Measurements from ENCODE around the gene NCMAP. TPM values are rescaled to one million over a fixed set of nuclear protein-coding genes. Genes with fewer than 3 reads are reported as not detected.

Gene NCMAP
- total RNA-seq, 1 experiment from 2014 or later: not detected

DNA sequence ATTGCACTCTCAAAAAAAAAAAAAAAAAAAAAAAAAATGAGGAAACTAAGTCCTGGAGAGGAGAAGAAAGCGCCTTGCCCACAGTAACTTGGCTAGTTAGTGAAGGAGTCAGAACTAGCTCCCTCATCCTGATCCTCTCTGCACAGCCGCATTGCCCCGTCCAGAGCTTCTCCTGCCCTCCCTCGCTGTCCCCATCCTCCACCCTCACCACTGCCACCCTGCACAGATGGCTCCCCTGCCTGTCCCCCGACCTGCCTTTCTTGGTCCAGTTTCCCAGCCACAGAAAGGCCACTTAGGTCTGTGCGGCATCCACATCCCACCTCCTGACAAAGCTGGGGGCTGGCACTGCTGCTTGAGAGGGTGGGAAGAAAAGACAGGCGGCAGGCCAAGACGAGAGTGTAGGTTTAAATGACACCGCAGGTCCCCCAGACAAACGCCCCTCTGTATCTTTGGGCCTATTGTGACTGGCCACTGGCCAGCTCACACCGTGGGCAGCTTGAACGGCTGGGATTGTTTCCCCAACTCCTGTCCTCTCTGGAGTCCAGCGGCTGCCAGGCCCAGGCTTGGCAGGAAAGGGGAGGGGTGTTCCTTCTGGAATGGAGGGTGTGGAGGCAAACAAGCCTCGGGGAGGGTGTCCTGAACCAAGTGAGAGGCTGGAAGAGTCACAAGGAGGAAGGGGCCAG, 20.2 kb downstream of the NCMAP start:
- Histone ChIP-seq H3K9me3 (ENCODE audit: low read depth, low read length, poor library complexity, severe bottlenecking) (no peaks in the 10 kb centered on the region), H3K27me3 (replicated peaks; ENCODE audit: insufficient read depth, low read depth, low read length, poor library complexity) (no peaks in the 10 kb centered on the region), H3K4me3 (ENCODE audit: low read depth, low read length, poor library complexity, severe bottlenecking) (no peak overlapping the region), H3K4me1 (ENCODE audit: insufficient read depth, low read length, poor library complexity, severe bottlenecking) (no peaks in the 10 kb centered on the region), H3K27ac (ENCODE audit: low read depth, low read length, poor library complexity, severe bottlenecking) (no peak overlapping the region), H3K36me3 (ENCODE audit: insufficient read depth, low read length, poor library complexity, severe bottlenecking) (no peaks in the 10 kb centered on the region)
- ChIA-PET CTCF (no interaction called here), POLR2A (ENCODE audit: low non-redundant PET) (no interaction called here)
- no TSS peak for BruUV-seq (replicated peaks)
- no peak for DNase-seq (ENCODE audit: low spot score)
- no peak for TF ChIP-seq EZH2 (IDR thresholded peaks at IDR 0.05; ENCODE audit: borderline replicate concordance, low read depth, low read length, poor library complexity, severe bottlenecking)
- TF ChIP-seq, protein P1, sequence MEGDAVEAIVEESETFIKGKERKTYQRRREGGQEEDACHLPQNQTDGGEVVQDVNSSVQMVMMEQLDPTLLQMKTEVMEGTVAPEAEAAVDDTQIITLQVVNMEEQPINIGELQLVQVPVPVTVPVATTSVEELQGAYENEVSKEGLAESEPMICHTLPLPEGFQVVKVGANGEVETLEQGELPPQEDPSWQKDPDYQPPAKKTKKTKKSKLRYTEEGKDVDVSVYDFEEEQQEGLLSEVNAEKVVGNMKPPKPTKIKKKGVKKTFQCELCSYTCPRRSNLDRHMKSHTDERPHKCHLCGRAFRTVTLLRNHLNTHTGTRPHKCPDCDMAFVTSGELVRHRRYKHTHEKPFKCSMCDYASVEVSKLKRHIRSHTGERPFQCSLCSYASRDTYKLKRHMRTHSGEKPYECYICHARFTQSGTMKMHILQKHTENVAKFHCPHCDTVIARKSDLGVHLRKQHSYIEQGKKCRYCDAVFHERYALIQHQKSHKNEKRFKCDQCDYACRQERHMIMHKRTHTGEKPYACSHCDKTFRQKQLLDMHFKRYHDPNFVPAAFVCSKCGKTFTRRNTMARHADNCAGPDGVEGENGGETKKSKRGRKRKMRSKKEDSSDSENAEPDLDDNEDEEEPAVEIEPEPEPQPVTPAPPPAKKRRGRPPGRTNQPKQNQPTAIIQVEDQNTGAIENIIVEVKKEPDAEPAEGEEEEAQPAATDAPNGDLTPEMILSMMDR (conservative IDR thresholded peaks at IDR 0.05; ENCODE audit: low read depth, low read length): no peak
- intact Hi-C loops (cut with micrococcal nuclease; ENCODE audit: unreplicated experiment): no loop called here

DNA sequence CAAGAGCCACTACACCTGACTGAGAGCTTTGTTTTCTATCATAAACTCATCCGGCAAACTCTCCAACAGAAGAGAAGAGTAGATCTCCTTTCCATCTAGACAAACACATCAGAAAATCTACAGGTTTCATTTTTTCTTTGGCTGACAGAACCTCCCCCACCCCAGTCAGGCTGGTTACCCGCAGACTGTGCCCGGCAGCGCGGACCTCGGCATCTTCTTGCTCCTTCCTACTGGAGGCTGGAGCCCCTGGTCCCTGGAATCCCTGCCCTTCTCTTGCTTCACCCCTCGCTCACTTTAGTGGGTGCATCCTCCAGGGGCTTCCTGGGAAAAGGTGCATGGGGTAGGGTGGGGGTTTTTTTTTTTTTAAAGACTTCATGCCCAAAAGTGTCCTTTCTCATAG, 23.0 kb downstream of the NCMAP start:
- intact Hi-C loops (cut with micrococcal nuclease; ENCODE audit: unreplicated experiment): no loop called here
- DNase-seq (ENCODE audit: low spot score): no peak
- no peaks in the 10 kb centered on the region for H3K27me3 ChIP-seq (replicated peaks; ENCODE audit: insufficient read depth, low read depth, low read length, poor library complexity)
- no TSS peak for BruUV-seq (replicated peaks)
- no peak overlapping the region for H3K27ac ChIP-seq (ENCODE audit: low read depth, low read length, poor library complexity, severe bottlenecking)
- TF ChIP-seq, protein P1 (conservative IDR thresholded peaks at IDR 0.05; ENCODE audit: low read depth, low read length): no peak
- no peak for TF ChIP-seq EZH2 (IDR thresholded peaks at IDR 0.05; ENCODE audit: borderline replicate concordance, low read depth, low read length, poor library complexity, severe bottlenecking)
- ChIA-PET POLR2A (ENCODE audit: low non-redundant PET) (interaction anchor here (0.7 kb wide), 1 partner anchor 765 kb away, joined by 12 read pairs; no protein-coding TSS in a partner anchor), CTCF (no interaction called here)
- no peak overlapping the region for H3K4me3 ChIP-seq (ENCODE audit: low read depth, low read length, poor library complexity, severe bottlenecking)
- no peaks in the 10 kb centered on the region for H3K4me1 ChIP-seq (ENCODE audit: insufficient read depth, low read length, poor library complexity, severe bottlenecking)
- H3K36me3 ChIP-seq (ENCODE audit: insufficient read depth, low read length, poor library complexity, severe bottlenecking): no peaks in the 10 kb centered on the region
- H3K9me3 ChIP-seq (ENCODE audit: low read depth, low read length, poor library complexity, severe bottlenecking): no peaks in the 10 kb centered on the region

DNA sequence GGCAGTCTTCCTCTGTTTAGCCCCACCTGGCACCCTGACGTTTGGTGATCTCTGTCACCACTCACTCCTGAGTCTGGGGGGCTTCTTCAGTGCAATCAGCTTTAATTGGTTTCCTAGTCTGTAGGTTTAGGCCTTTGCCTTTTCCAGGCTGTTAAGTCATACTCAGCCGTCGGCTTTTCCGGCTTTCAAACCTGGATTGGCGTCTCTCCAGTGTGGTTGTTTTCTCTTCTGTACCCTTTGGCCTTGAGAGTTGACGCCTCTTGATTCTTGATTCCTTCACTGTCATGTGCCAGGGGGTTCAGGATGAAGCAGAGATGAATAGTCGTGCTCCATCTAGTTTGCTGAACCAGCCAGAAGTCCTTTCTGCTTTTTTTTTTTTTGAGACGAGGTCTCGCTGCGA, 24.9 kb downstream of the NCMAP start:
- Histone ChIP-seq H3K27me3 (replicated peaks; ENCODE audit: insufficient read depth, low read depth, low read length, poor library complexity) (peaks cover 5% of the 10 kb centered on the region), H3K9me3 (ENCODE audit: low read depth, low read length, poor library complexity, severe bottlenecking) (no peaks in the 10 kb centered on the region), H3K4me3 (ENCODE audit: low read depth, low read length, poor library complexity, severe bottlenecking) (no peak overlapping the region), H3K36me3 (ENCODE audit: insufficient read depth, low read length, poor library complexity, severe bottlenecking) (no peaks in the 10 kb centered on the region), H3K4me1 (ENCODE audit: insufficient read depth, low read length, poor library complexity, severe bottlenecking) (no peaks in the 10 kb centered on the region), H3K27ac (ENCODE audit: low read depth, low read length, poor library complexity, severe bottlenecking) (no peak overlapping the region)
- no peak for DNase-seq (ENCODE audit: low spot score)
- no peak for TF ChIP-seq EZH2 (IDR thresholded peaks at IDR 0.05; ENCODE audit: borderline replicate concordance, low read depth, low read length, poor library complexity, severe bottlenecking)
- TF ChIP-seq, protein P1 (conservative IDR thresholded peaks at IDR 0.05; ENCODE audit: low read depth, low read length): no peak
- no TSS peak for BruUV-seq (replicated peaks)
- ChIA-PET CTCF (no interaction called here), POLR2A (ENCODE audit: low non-redundant PET) (no interaction called here)
- intact Hi-C loops (cut with micrococcal nuclease; ENCODE audit: unreplicated experiment): no loop called here
